GM12878 (cell line): ENCODE data around the gene MAP7D2. TPM values are rescaled to one million over a fixed set of nuclear protein-coding genes. Genes with fewer than 3 reads are reported as not detected.

ENCODE experiments used
- microRNA counts: library from miRNA; unstranded; fragments of <30 nt; microRNA quantifications from one replicate; lab custom pipeline; 2016
- microRNA-seq: library from miRNA; unstranded; fragments of <30 nt; microRNA quantifications from one replicate; pipeline ENCODE4, GENCODE V29; 2018
- polyA plus RNA-seq, 11 experiments: library from polyadenylated mRNA; depleted of rRNA in 4 of 11; unstranded in 6 of 11; stranded (reverse) in 5 of 11; fragments of >200 nt; fragmentation: Nextera tagmentation in 4 of 11; fragmentation: Illumina TruSeq in 1 of 11; extraction: Ambion mirVana in 4 of 11; extraction: Trizol in 1 of 11; gene quantifications; 1 replicate in 1 of 11; 2 replicates in 10 of 11; pipeline versions ENCODE4 v1.2.1 to v1.2.3, GENCODE V29; 2011 to 2016; ENCODE audit warnings: inconsistent platforms in 2 of 11, missing spikeins in 2 of 11, low read depth in 1 of 11
- small RNA-seq: library from RNA; depleted of rRNA; stranded (forward); fragments of <200 nt; gene quantifications from one replicate; pipeline ENCODE3, GENCODE V24; 2014
- total RNA-seq, 4 experiments: library from RNA; depleted of rRNA in 3 of 4; stranded (reverse); fragments of >200 nt in 3 of 4; fragmentation: Illumina TruSeq in 1 of 4; extraction: Trizol in 1 of 4; gene quantifications; 2 replicates each; pipeline versions ENCODE4 v1.2.1 to v1.2.3, GENCODE V29; 2013 to 2021

MAP7D2 gene
- total and polyA plus RNA-seq, 10 of the 15 experiments (the other 5 are each of a cell fraction or from before 2014, with no cell fraction given) = 0.06 to 18.4 (median 0.22) TPM

MicroRNA genes within 50 kb of the gene (microRNA counts, 767-probe panel; counts per million panel counts)
- 1,125 counts per million, percentile 35 among the panel's probes with 10 or more counts for microRNA hsa-miR-23c (lab: Ali Mortazavi, UCI)

Small RNA genes within 50 kb of the gene (microRNA-seq; reads per million reads assigned to microRNA genes)
- gene MIR23C = 3.8 reads per million, percentile 22 among the genes with 10 or more reads in this experiment

Small RNA genes within 50 kb of the gene (small RNA-seq; reads per million reads assigned to genes)
- gene MIR23C = not detected
- not detected for gene RF00019
- 23.0 reads per million, percentile 97 among the genes with 10 or more reads in this experiment for gene RF00493
- not detected for gene RF00494

Other genes with a start within 250 kb of the MAP7D2 start
- 62.9 and 64.1 TPM in 2 replicates for gene SH3KBP1, start 229.3 kb downstream of the MAP7D2 start, total RNA-seq (2014; rRNA removed)
- 93.8 and 97.0 TPM in 2 replicates for gene SH3KBP1, start 229.3 kb downstream of the MAP7D2 start, total RNA-seq (2014; rRNA removed; fragmentation: Illumina TruSeq; extraction: Trizol)
- gene SH3KBP1, start 229.3 kb downstream of the MAP7D2 start, total RNA-seq (2021) = 133 and 147 TPM in 2 replicates
- 196 and 229 TPM in 2 replicates for gene SH3KBP1, start 229.3 kb downstream of the MAP7D2 start, polyA plus RNA-seq (2011; rRNA removed)
- 138 and 150 TPM in 2 replicates for gene SH3KBP1, start 229.3 kb downstream of the MAP7D2 start, polyA plus RNA-seq (2014; fragmentation: Illumina TruSeq; extraction: Trizol)
- 10 to 100 TPM; 19.4 to 29.4 TPM for gene SH3KBP1, start 229.3 kb downstream of the MAP7D2 start, polyA plus RNA-seq (2014; fragmentation: Nextera tagmentation; extraction: Ambion mirVana)
- gene SH3KBP1, start 229.3 kb downstream of the MAP7D2 start, polyA plus RNA-seq (2014; rRNA removed) = 77.0 and 88.7 TPM in 2 replicates
- gene SH3KBP1, start 229.3 kb downstream of the MAP7D2 start, polyA plus RNA-seq (2016; fragmentation: Nextera tagmentation; extraction: Ambion mirVana) = 100 to 1,000 TPM; 202 to 208 TPM
- gene BCLAF3, start 125.8 kb downstream of the MAP7D2 start, total RNA-seq (2014; rRNA removed) = 2.2 and 2.9 TPM in 2 replicates
- 3.8 and 4.4 TPM in 2 replicates for gene BCLAF3, start 125.8 kb downstream of the MAP7D2 start, total RNA-seq (2014; rRNA removed; fragmentation: Illumina TruSeq; extraction: Trizol)
- gene BCLAF3, start 125.8 kb downstream of the MAP7D2 start, total RNA-seq (2021) = 3.6 and 3.9 TPM in 2 replicates
- gene BCLAF3, start 125.8 kb downstream of the MAP7D2 start, polyA plus RNA-seq (2011; rRNA removed) = 3.2 and 5.1 TPM in 2 replicates
- gene BCLAF3, start 125.8 kb downstream of the MAP7D2 start, polyA plus RNA-seq (2014; fragmentation: Illumina TruSeq; extraction: Trizol) = 3.6 and 5.1 TPM in 2 replicates
- 1 to 10 TPM; 1.1 to 1.5 TPM for gene BCLAF3, start 125.8 kb downstream of the MAP7D2 start, polyA plus RNA-seq (2014; fragmentation: Nextera tagmentation; extraction: Ambion mirVana)
- 2.9 TPM in 2 replicates for gene BCLAF3, start 125.8 kb downstream of the MAP7D2 start, polyA plus RNA-seq (2014; rRNA removed)
- gene BCLAF3, start 125.8 kb downstream of the MAP7D2 start, polyA plus RNA-seq (2016; fragmentation: Nextera tagmentation; extraction: Ambion mirVana) = 1 to 10 TPM in 1 of 2 experiments, under 1 TPM in 1; 0.74 to 1.4 TPM
- 51.2 and 60.3 TPM in 2 replicates for gene EIF1AX, start 24.9 kb upstream of the MAP7D2 start, total RNA-seq (2014; rRNA removed)
- 63.3 and 64.7 TPM in 2 replicates for gene EIF1AX, start 24.9 kb upstream of the MAP7D2 start, total RNA-seq (2014; rRNA removed; fragmentation: Illumina TruSeq; extraction: Trizol)
- gene EIF1AX, start 24.9 kb upstream of the MAP7D2 start, total RNA-seq (2021) = 135 and 151 TPM in 2 replicates
- 153 and 221 TPM in 2 replicates for gene EIF1AX, start 24.9 kb upstream of the MAP7D2 start, polyA plus RNA-seq (2011; rRNA removed)
- gene EIF1AX, start 24.9 kb upstream of the MAP7D2 start, polyA plus RNA-seq (2014; fragmentation: Illumina TruSeq; extraction: Trizol) = 77.7 and 97.1 TPM in 2 replicates
- gene EIF1AX, start 24.9 kb upstream of the MAP7D2 start, polyA plus RNA-seq (2014; fragmentation: Nextera tagmentation; extraction: Ambion mirVana) = 10 to 100 TPM; 54.3 to 95.5 TPM
- gene EIF1AX, start 24.9 kb upstream of the MAP7D2 start, polyA plus RNA-seq (2014; rRNA removed) = 48.6 and 57.3 TPM in 2 replicates
- 100 to 1,000 TPM; 227 to 251 TPM for gene EIF1AX, start 24.9 kb upstream of the MAP7D2 start, polyA plus RNA-seq (2016; fragmentation: Nextera tagmentation; extraction: Ambion mirVana)
- 15.9 and 17.8 TPM in 2 replicates for gene RPS6KA3, start 150.0 kb upstream of the MAP7D2 start, total RNA-seq (2014; rRNA removed)
- 19.6 and 19.9 TPM in 2 replicates for gene RPS6KA3, start 150.0 kb upstream of the MAP7D2 start, total RNA-seq (2014; rRNA removed; fragmentation: Illumina TruSeq; extraction: Trizol)
- 17.7 and 20.9 TPM in 2 replicates for gene RPS6KA3, start 150.0 kb upstream of the MAP7D2 start, total RNA-seq (2021)
- 35.6 and 50.8 TPM in 2 replicates for gene RPS6KA3, start 150.0 kb upstream of the MAP7D2 start, polyA plus RNA-seq (2011; rRNA removed)
- 20.3 and 26.7 TPM in 2 replicates for gene RPS6KA3, start 150.0 kb upstream of the MAP7D2 start, polyA plus RNA-seq (2014; fragmentation: Illumina TruSeq; extraction: Trizol)
- gene RPS6KA3, start 150.0 kb upstream of the MAP7D2 start, polyA plus RNA-seq (2014; fragmentation: Nextera tagmentation; extraction: Ambion mirVana) = 1 to 10 TPM; 5.2 to 9.1 TPM
- 12.6 and 15.7 TPM in 2 replicates for gene RPS6KA3, start 150.0 kb upstream of the MAP7D2 start, polyA plus RNA-seq (2014; rRNA removed)
- gene RPS6KA3, start 150.0 kb upstream of the MAP7D2 start, polyA plus RNA-seq (2016; fragmentation: Nextera tagmentation; extraction: Ambion mirVana) = 1 to 10 TPM; 2.8 to 3.1 TPM